ENCODE measurements around the gene ATXN7L3. TPM values are rescaled to one million over a fixed set of nuclear protein-coding genes. Genes with fewer than 3 reads are reported as not detected.

Gene ATXN7L3
- total and polyA plus RNA-seq, 9 of the 15 experiments (the other 6 are each of a cell fraction or from before 2014, with no cell fraction given), result 0.62 to 66.1 (median 33.2) TPM

DNA sequence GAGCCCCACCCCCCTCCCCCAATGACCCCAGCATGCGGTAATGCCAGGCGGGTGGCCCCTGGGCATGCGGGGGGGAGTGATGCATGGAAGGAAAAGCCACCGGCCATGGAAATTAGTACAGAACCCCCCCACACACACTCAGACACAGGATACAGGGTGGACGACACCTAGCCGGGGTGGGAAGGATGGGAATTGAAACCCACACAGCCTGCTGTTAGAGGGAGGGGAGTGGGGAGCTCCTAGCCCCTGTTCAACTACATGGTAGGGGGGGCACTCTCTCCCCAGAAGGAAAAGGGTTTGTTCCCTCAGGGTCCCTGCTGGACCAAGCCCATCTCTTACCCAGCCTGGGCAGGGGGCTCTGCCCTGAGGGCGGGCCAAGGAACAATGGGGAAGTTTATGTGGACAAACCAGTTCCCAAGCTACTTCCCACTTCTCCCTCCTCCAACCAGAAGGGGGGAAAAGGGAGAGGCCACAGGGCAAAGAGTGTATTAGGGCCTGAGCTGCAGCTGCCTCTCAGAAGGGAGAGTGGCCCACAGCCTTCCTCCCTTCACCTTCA is 7.7 kb downstream of the ATXN7L3 start (continued):
- TF ChIP-seq, protein P1, sequence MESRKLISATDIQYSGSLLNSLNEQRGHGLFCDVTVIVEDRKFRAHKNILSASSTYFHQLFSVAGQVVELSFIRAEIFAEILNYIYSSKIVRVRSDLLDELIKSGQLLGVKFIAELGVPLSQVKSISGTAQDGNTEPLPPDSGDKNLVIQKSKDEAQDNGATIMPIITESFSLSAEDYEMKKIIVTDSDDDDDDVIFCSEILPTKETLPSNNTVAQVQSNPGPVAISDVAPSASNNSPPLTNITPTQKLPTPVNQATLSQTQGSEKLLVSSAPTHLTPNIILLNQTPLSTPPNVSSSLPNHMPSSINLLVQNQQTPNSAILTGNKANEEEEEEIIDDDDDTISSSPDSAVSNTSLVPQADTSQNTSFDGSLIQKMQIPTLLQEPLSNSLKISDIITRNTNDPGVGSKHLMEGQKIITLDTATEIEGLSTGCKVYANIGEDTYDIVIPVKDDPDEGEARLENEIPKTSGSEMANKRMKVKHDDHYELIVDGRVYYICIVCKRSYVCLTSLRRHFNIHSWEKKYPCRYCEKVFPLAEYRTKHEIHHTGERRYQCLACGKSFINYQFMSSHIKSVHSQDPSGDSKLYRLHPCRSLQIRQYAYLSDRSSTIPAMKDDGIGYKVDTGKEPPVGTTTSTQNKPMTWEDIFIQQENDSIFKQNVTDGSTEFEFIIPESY (CRISPR knock-in tag; IDR thresholded peaks at IDR 0.05), result peak; percentile 59; the same call in 1 of the 2 replicates
- TF ChIP-seq, protein P2, sequence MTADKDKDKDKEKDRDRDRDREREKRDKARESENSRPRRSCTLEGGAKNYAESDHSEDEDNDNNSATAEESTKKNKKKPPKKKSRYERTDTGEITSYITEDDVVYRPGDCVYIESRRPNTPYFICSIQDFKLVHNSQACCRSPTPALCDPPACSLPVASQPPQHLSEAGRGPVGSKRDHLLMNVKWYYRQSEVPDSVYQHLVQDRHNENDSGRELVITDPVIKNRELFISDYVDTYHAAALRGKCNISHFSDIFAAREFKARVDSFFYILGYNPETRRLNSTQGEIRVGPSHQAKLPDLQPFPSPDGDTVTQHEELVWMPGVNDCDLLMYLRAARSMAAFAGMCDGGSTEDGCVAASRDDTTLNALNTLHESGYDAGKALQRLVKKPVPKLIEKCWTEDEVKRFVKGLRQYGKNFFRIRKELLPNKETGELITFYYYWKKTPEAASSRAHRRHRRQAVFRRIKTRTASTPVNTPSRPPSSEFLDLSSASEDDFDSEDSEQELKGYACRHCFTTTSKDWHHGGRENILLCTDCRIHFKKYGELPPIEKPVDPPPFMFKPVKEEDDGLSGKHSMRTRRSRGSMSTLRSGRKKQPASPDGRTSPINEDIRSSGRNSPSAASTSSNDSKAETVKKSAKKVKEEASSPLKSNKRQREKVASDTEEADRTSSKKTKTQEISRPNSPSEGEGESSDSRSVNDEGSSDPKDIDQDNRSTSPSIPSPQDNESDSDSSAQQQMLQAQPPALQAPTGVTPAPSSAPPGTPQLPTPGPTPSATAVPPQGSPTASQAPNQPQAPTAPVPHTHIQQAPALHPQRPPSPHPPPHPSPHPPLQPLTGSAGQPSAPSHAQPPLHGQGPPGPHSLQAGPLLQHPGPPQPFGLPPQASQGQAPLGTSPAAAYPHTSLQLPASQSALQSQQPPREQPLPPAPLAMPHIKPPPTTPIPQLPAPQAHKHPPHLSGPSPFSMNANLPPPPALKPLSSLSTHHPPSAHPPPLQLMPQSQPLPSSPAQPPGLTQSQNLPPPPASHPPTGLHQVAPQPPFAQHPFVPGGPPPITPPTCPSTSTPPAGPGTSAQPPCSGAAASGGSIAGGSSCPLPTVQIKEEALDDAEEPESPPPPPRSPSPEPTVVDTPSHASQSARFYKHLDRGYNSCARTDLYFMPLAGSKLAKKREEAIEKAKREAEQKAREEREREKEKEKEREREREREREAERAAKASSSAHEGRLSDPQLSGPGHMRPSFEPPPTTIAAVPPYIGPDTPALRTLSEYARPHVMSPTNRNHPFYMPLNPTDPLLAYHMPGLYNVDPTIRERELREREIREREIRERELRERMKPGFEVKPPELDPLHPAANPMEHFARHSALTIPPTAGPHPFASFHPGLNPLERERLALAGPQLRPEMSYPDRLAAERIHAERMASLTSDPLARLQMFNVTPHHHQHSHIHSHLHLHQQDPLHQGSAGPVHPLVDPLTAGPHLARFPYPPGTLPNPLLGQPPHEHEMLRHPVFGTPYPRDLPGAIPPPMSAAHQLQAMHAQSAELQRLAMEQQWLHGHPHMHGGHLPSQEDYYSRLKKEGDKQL (CRISPR knock-in tag; IDR thresholded peaks at IDR 0.05; ENCODE audit: borderline replicate concordance), result no peak

All from K562 (cell line).